Erythroblast (primary cell): ENCODE measurements around the gene PPP2R5C.

ENCODE experiments used
- DNase-seq, 2 experiments: peaks; one replicate each; lab custom pipeline; 2025; lab: John Stamatoyannopoulos, UW
- GATA1 ChIP-seq: IDR thresholded peaks from 2 replicates; pipeline ENCODE4 v1.6.1; 2011; ENCODE audit warnings: low read depth, mild to moderate bottlenecking, control low read depth, low read length, moderate library complexity
- POLR2A ChIP-seq: IDR thresholded peaks from 2 replicates; pipeline ENCODE4 v1.6.1; 2011; ENCODE audit warnings: mild to moderate bottlenecking, low read length

The PPP2R5C gene

DNA sequence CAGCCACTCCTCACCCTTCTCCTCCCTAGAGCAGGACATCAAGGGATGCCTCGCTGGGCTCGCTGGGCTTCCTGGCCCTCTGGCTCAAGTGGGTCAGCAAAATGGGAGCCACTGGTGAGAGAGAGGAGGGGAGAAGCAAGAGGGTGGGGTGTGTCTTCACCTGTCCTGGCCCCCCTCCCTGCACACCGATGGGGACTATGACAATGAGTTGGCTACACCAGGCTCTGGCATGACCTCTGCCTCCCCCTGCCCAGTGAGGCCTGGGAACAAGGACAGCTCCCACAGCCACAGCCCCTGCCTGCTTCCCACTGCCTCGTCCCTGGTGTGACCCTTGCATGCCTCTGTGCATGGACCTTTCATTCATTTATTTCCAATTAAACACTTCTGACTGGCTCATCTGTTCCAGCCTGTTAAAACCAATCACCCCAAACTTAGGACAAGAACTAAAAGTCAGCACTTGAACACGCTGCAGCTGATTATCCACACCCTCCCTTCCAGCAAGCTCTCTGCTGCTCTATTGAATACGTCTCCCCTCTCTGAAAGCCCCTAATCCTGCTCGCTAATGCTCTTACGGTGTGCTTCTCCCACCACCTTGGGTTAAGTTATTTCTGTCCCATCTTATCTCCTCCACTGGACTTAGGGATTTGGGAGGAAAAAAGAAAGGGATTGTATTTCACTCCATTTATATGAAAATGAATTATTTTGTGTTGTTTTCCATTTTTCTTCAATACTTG, 5.8 kb upstream of the PPP2R5C start:
- TF ChIP-seq GATA1 (no peak), POLR2A (no peak)
- DNase-seq = no peak

GRCh38 chr14:101757064-101757838, 4.3 kb upstream of the PPP2R5C start:
- TF ChIP-seq GATA1 (no peak), POLR2A (no peak)
- DNase-seq = no peak

DNA sequence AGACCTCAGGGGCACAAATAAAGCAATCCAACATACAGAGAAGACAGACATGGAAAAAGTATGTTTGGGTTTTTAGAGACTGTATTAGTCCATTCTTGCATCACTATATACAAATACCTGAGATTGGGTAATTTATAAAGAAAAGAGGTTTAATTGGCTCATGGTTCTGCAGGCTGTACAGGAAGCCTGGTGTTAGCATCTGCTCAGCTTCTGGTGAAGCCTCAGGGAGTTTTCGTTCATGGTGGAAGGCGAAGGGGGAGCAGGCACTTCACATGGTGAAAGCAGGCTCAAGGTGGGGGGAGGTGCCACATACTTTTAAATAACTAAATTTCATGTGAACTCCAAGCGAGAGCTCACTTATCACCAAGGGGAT, 3.7 kb upstream of the PPP2R5C start:
- no peak for DNase-seq
- TF ChIP-seq GATA1 = no peak
- TF ChIP-seq POLR2A = no peak

DNA sequence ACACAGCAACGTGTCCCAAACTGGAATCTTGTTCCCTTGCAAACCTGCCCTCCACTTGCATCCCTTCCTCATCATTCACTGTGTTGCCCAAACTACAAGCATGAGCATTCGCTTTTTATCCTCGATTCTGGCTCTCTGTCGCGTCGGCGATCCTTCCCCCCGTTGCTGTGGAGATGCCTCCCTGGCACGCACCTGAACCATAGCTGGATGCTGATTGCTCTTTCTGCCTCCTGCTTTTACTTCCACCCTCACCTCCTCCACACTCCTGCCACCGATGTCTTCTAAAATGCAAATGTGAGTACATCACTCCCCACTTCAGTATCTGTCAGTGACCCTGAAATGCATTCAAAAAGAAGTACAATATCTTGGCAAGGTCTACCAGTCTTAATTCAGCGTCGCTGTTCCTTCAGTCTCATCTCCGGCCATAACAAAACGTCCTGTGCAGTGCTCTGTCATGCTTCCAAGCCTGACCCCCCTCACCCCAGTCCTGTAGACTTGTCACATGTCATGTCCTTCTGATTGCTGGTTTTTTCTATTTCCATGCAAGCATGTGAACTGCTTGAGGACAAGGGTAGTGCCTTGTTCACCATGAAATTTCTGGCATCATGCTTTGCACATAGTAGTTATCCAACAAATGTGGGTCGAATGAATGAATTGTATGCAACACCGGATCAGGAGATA, 2.5 kb upstream of the PPP2R5C start:
- DNase-seq = no peak
- TF ChIP-seq POLR2A (no peak), GATA1 (no peak)

- TF ChIP-seq POLR2A = no peak
- DNase-seq = peak; percentile 98 to 99
These were observed 1.1 kb upstream of the PPP2R5C start for GRCh38 chr14:101760138-101761011.

DNA sequence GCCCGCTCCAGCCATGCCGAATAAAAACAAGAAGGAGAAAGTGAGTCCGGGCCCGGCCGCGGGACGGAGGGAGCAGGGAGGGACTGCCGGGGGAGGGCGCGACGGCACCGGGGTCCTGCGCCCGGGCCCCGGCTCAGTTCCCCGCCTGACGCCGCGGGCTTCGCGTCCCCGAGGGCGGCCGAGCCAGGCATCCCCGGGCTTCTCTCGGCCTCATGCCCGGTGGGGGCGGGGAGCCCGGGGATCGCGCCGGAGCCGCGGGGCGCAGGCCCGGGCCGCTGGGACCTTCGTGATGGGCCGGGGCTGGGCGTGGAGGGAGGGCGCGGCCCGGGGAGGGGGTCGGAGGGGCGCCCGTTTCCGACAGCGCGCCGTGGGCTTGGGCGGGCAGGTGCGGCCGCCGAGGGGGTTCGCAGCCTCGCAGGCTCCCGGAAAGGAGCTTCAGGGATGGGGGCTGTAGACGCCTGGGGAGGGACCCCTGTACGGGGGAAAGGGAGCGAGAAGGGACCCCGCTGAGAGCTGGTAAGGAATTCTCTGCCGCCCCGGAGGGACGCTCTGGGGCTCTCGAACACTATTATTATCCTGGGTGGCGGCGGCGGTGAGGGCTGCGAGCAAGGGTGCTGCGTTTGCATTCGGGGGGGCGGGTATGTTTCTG, 496 bp downstream of the PPP2R5C start:
- TF ChIP-seq GATA1 (no peak), POLR2A (no peak)
- peak in 1 of 2 experiments; percentile 42 for DNase-seq

DNA sequence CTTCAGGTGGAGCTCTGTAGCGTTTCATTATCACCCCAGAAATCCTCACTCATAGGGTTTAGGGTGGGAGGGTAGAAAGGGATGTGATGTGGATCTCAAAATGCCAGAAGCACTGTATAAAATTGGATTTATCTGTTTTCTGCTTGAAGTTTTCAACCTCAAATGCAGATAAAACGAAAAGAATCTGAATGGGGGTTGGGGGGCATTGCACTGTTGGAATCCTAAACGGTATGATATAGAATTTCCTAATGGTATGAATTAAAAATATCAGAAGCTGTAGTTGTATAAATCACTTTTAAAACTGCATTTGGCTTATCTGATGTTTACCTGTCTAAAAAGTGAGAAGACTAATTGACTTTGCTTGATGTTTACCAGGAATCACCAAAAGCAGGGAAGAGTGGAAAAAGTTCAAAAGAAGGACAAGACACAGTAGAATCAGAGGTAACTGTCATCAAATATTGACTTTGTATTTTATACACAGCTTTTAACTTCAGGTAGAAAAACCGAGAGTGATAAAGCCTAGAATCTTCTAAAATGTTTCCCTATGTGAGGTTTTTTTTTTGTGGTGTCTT, 1.1 kb downstream of the PPP2R5C start:
- TF ChIP-seq POLR2A (no peak), GATA1 (no peak)
- no peak for DNase-seq

DNA sequence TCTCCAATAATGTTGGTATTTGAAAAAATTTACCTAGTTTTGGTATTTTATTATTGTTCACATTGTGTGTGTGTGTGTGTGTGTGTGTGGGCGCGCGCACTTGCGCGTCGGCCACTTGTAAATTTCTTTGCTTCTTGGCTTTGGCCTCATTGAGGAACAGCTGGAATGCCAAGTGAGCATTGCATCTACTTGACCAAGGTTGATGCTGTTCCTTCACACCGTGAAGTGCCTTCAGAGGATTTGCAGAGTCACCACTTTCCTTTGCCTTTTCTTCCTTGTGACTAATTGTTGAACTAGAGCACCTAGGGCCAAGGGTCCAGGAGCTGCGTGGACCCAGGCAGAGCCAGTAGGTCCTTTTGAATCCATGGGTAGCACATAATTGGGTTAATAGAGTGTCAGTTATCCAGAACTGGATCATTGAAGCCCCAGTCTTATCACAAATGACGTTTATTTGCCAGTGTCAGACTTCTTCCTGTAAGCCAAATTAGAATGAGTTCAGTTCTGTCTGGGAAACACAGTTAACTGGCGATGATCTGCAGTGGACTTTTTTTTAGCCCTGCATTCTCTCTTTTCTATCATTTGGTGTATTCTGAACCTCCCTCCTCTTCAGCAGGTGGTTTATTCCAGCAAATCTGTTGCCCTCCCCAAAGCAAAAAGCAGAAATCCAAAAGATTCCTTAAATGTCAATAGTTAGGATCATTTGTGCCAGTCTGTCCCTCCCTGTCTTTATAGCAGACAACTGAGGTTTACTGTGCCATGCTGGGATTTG, 2.6 kb downstream of the PPP2R5C start:
- TF ChIP-seq POLR2A = no peak
- no peak for TF ChIP-seq GATA1
- no peak for DNase-seq

- no peak for TF ChIP-seq GATA1
- no peak for TF ChIP-seq POLR2A
- DNase-seq = no peak
These were observed 6.3 kb downstream of the PPP2R5C start for GRCh38 chr14:101767618-101768362.

- DNase-seq = no peak
- no peak for TF ChIP-seq GATA1
- TF ChIP-seq POLR2A = no peak
These were observed 8.7 kb downstream of the PPP2R5C start for GRCh38 chr14:101770183-101770582.

DNA sequence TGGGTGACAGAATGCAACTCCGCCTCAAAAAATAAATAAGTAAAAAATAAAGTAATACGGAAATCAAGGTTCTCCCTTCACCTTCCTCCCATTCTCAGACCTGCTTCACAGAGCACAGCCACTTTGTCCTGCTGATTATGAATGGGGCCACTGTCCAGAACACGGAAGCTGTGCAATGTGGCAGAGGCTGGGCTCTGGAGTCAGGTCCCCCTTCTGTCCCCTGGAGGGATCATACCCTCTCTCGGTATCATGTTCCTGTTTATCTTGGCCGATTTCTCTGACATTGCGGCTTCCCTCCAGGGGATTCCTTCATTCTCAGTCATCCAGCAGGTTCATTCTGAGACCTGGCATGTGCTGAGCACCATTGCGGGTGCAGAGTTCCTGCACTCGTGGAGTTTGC, 11.3 kb downstream of the PPP2R5C start:
- TF ChIP-seq GATA1 = no peak
- no peak for TF ChIP-seq POLR2A
- DNase-seq = no peak

- DNase-seq = no peak
- TF ChIP-seq GATA1 (no peak), POLR2A (no peak)
These were observed 11.9 kb downstream of the PPP2R5C start for GRCh38 chr14:101773378-101773777.
